ENCODE data around the gene PRDX6.
A peak's percentile ranks its signal among the peaks of the same experiment; 100 is the strongest.

PRDX6 gene

GRCh38 chr1:173477286-173478093, at the start of gene PRDX6:
Gene PRDX6 (plus strand): TSS chr1:173477335. CDS start chr1:173477398, 63 bp downstream.
- Histone ChIP-seq H3K27me3 (ENCODE audit: control insufficient read depth in 2 of 2, insufficient read depth in 2 of 2, low read length in 2 of 2) (no peaks in the 10 kb centered on the region), H3K4me3 (ENCODE audit: low read length in 2 of 2) (peak within 1 kb of the TSS; percentile 90 to 95), H3K9ac (ENCODE audit: low read depth in 1 of 2, low read length in 2 of 2) (peak within 1 kb of the TSS; percentile 97 to 99), H3K36me3 (ENCODE audit: control insufficient read depth in 2 of 2, insufficient read depth in 2 of 2, low read length in 2 of 2) (peaks cover 14 to 17% of the 10 kb centered on the region in 2 donors), H3K4me1 (ENCODE audit: control insufficient read depth in 2 of 2, insufficient read depth in 2 of 2, low read length in 2 of 2) (peaks cover 31 to 46% of the 10 kb centered on the region in 2 donors), H3K9me3 (ENCODE audit: control insufficient read depth in 2 of 2, low read length in 2 of 2) (no peaks in the 10 kb centered on the region), H3K27ac (ENCODE audit: low read depth in 2 of 2, low read length in 2 of 2) (peak within 1 kb of the TSS; percentile 98)

GRCh38 chr1:173429471-173430402, 47.4 kb upstream of the PRDX6 start:
- H3K36me3 ChIP-seq (ENCODE audit: control insufficient read depth in 2 of 2, insufficient read depth in 2 of 2, low read length in 2 of 2): no peaks in the 10 kb centered on the region
- H3K9me3 ChIP-seq (ENCODE audit: control insufficient read depth in 2 of 2, low read length in 2 of 2): no peaks in the 10 kb centered on the region
- H3K27me3 ChIP-seq (ENCODE audit: control insufficient read depth in 2 of 2, insufficient read depth in 2 of 2, low read length in 2 of 2): no peaks in the 10 kb centered on the region
- peak overlapping the region; percentile 84 to 89 for H3K27ac ChIP-seq (ENCODE audit: low read depth in 2 of 2, low read length in 2 of 2)
- H3K9ac ChIP-seq (ENCODE audit: low read depth in 1 of 2, low read length in 2 of 2): peak overlapping the region; percentile 33 to 57
- peak overlapping the region; percentile 27 to 45 for H3K4me3 ChIP-seq (ENCODE audit: low read length in 2 of 2)
- H3K4me1 ChIP-seq (ENCODE audit: control insufficient read depth in 2 of 2, insufficient read depth in 2 of 2, low read length in 2 of 2): peaks cover 27 to 43% of the 10 kb centered on the region in 2 donors

- Histone ChIP-seq H3K36me3 (ENCODE audit: control insufficient read depth in 2 of 2, insufficient read depth in 2 of 2, low read length in 2 of 2) (no peaks in the 10 kb centered on the region), H3K9ac (ENCODE audit: low read depth in 1 of 2, low read length in 2 of 2) (peak overlapping the region in 1 of 2 donors; percentile 33), H3K27me3 (ENCODE audit: control insufficient read depth in 2 of 2, insufficient read depth in 2 of 2, low read length in 2 of 2) (no peaks in the 10 kb centered on the region), H3K27ac (ENCODE audit: low read depth in 2 of 2, low read length in 2 of 2) (peak overlapping the region; percentile 84 to 89), H3K9me3 (ENCODE audit: control insufficient read depth in 2 of 2, low read length in 2 of 2) (no peaks in the 10 kb centered on the region), H3K4me3 (ENCODE audit: low read length in 2 of 2) (no peak overlapping the region), H3K4me1 (ENCODE audit: control insufficient read depth in 2 of 2, insufficient read depth in 2 of 2, low read length in 2 of 2) (peaks cover 21 to 35% of the 10 kb centered on the region in 2 donors)
Measured at GRCh38 chr1:173430677-173431303, 46.3 kb upstream of the PRDX6 start.

GRCh38 chr1:173431304-173432045, 45.7 kb upstream of the PRDX6 start:
- H3K9ac ChIP-seq (ENCODE audit: low read depth in 1 of 2, low read length in 2 of 2): no peak overlapping the region
- H3K4me3 ChIP-seq (ENCODE audit: low read length in 2 of 2): no peak overlapping the region
- H3K4me1 ChIP-seq (ENCODE audit: control insufficient read depth in 2 of 2, insufficient read depth in 2 of 2, low read length in 2 of 2): peaks cover 20 to 29% of the 10 kb centered on the region in 2 donors
- no peaks in the 10 kb centered on the region for H3K9me3 ChIP-seq (ENCODE audit: control insufficient read depth in 2 of 2, low read length in 2 of 2)
- no peaks in the 10 kb centered on the region for H3K36me3 ChIP-seq (ENCODE audit: control insufficient read depth in 2 of 2, insufficient read depth in 2 of 2, low read length in 2 of 2)
- no peak overlapping the region for H3K27ac ChIP-seq (ENCODE audit: low read depth in 2 of 2, low read length in 2 of 2)
- no peaks in the 10 kb centered on the region for H3K27me3 ChIP-seq (ENCODE audit: control insufficient read depth in 2 of 2, insufficient read depth in 2 of 2, low read length in 2 of 2)

GRCh38 chr1:173432331-173432730, 44.8 kb upstream of the PRDX6 start:
- Histone ChIP-seq H3K4me1 (ENCODE audit: control insufficient read depth in 2 of 2, insufficient read depth in 2 of 2, low read length in 2 of 2) (peaks cover 20 to 21% of the 10 kb centered on the region in 2 donors), H3K4me3 (ENCODE audit: low read length in 2 of 2) (no peak overlapping the region), H3K9ac (ENCODE audit: low read depth in 1 of 2, low read length in 2 of 2) (no peak overlapping the region), H3K27ac (ENCODE audit: low read depth in 2 of 2, low read length in 2 of 2) (no peak overlapping the region), H3K36me3 (ENCODE audit: control insufficient read depth in 2 of 2, insufficient read depth in 2 of 2, low read length in 2 of 2) (no peaks in the 10 kb centered on the region), H3K27me3 (ENCODE audit: control insufficient read depth in 2 of 2, insufficient read depth in 2 of 2, low read length in 2 of 2) (no peaks in the 10 kb centered on the region), H3K9me3 (ENCODE audit: control insufficient read depth in 2 of 2, low read length in 2 of 2) (no peaks in the 10 kb centered on the region)

GRCh38 chr1:173433751-173434326, 43.3 kb upstream of the PRDX6 start:
- no peak overlapping the region for H3K27ac ChIP-seq (ENCODE audit: low read depth in 2 of 2, low read length in 2 of 2)
- H3K4me1 ChIP-seq (ENCODE audit: control insufficient read depth in 2 of 2, insufficient read depth in 2 of 2, low read length in 2 of 2): peaks cover 17 to 20% of the 10 kb centered on the region in 2 donors
- H3K27me3 ChIP-seq (ENCODE audit: control insufficient read depth in 2 of 2, insufficient read depth in 2 of 2, low read length in 2 of 2): no peaks in the 10 kb centered on the region
- H3K9me3 ChIP-seq (ENCODE audit: control insufficient read depth in 2 of 2, low read length in 2 of 2): no peaks in the 10 kb centered on the region
- peaks cover 0 to 2% of the 10 kb centered on the region in 2 donors for H3K36me3 ChIP-seq (ENCODE audit: control insufficient read depth in 2 of 2, insufficient read depth in 2 of 2, low read length in 2 of 2)
- no peak overlapping the region for H3K9ac ChIP-seq (ENCODE audit: low read depth in 1 of 2, low read length in 2 of 2)
- no peak overlapping the region for H3K4me3 ChIP-seq (ENCODE audit: low read length in 2 of 2)

- H3K36me3 ChIP-seq (ENCODE audit: control insufficient read depth in 2 of 2, insufficient read depth in 2 of 2, low read length in 2 of 2): peaks cover 2 to 3% of the 10 kb centered on the region in 2 donors
- no peaks in the 10 kb centered on the region for H3K9me3 ChIP-seq (ENCODE audit: control insufficient read depth in 2 of 2, low read length in 2 of 2)
- no peak overlapping the region for H3K4me3 ChIP-seq (ENCODE audit: low read length in 2 of 2)
- H3K27me3 ChIP-seq (ENCODE audit: control insufficient read depth in 2 of 2, insufficient read depth in 2 of 2, low read length in 2 of 2): no peaks in the 10 kb centered on the region
- H3K27ac ChIP-seq (ENCODE audit: low read depth in 2 of 2, low read length in 2 of 2): no peak overlapping the region
- H3K9ac ChIP-seq (ENCODE audit: low read depth in 1 of 2, low read length in 2 of 2): no peak overlapping the region
- no peaks in the 10 kb centered on the region for H3K4me1 ChIP-seq (ENCODE audit: control insufficient read depth in 2 of 2, insufficient read depth in 2 of 2, low read length in 2 of 2)
Measured at GRCh38 chr1:173436841-173437428, 40.2 kb upstream of the PRDX6 start.

- Histone ChIP-seq H3K4me1 (ENCODE audit: control insufficient read depth in 2 of 2, insufficient read depth in 2 of 2, low read length in 2 of 2) (no peaks in the 10 kb centered on the region), H3K4me3 (ENCODE audit: low read length in 2 of 2) (no peak overlapping the region), H3K9ac (ENCODE audit: low read depth in 1 of 2, low read length in 2 of 2) (no peak overlapping the region), H3K9me3 (ENCODE audit: control insufficient read depth in 2 of 2, low read length in 2 of 2) (no peaks in the 10 kb centered on the region), H3K27me3 (ENCODE audit: control insufficient read depth in 2 of 2, insufficient read depth in 2 of 2, low read length in 2 of 2) (no peaks in the 10 kb centered on the region), H3K27ac (ENCODE audit: low read depth in 2 of 2, low read length in 2 of 2) (no peak overlapping the region), H3K36me3 (ENCODE audit: control insufficient read depth in 2 of 2, insufficient read depth in 2 of 2, low read length in 2 of 2) (peaks cover 2 to 3% of the 10 kb centered on the region in 2 donors)
Measured at GRCh38 chr1:173438675-173439074, 38.5 kb upstream of the PRDX6 start.

GRCh38 chr1:173440430-173440829, 36.7 kb upstream of the PRDX6 start:
- no peaks in the 10 kb centered on the region for H3K4me1 ChIP-seq (ENCODE audit: control insufficient read depth in 2 of 2, insufficient read depth in 2 of 2, low read length in 2 of 2)
- H3K9me3 ChIP-seq (ENCODE audit: control insufficient read depth in 2 of 2, low read length in 2 of 2): no peaks in the 10 kb centered on the region
- H3K27me3 ChIP-seq (ENCODE audit: control insufficient read depth in 2 of 2, insufficient read depth in 2 of 2, low read length in 2 of 2): no peaks in the 10 kb centered on the region
- peaks cover 2 to 3% of the 10 kb centered on the region in 2 donors for H3K36me3 ChIP-seq (ENCODE audit: control insufficient read depth in 2 of 2, insufficient read depth in 2 of 2, low read length in 2 of 2)
- no peak overlapping the region for H3K9ac ChIP-seq (ENCODE audit: low read depth in 1 of 2, low read length in 2 of 2)
- H3K27ac ChIP-seq (ENCODE audit: low read depth in 2 of 2, low read length in 2 of 2): no peak overlapping the region
- no peak overlapping the region for H3K4me3 ChIP-seq (ENCODE audit: low read length in 2 of 2)

All from mucosa of rectum (tissue), 2 donors.